HepG2 (cell line): Measurements from ENCODE around the gene STX10. TPM values are rescaled to one million over a fixed set of nuclear protein-coding genes. Genes with fewer than 3 reads are reported as not detected.

Experiments used
- ATRX ChIP-seq: sonication (generic); formaldehyde crosslinking; IDR thresholded peaks from 2 replicates; pipeline ENCODE4 v1.4.0; 2020; ENCODE audit warnings: missing genetic modification reagents, borderline replicate concordance
- EZH2 ChIP-seq: conservative IDR thresholded peaks from 2 replicates; pipeline ENCODE4 v1.6.1; 2012; ENCODE audit warnings: mild to moderate bottlenecking, low read depth, low read length, moderate library complexity
- HOXA7 ChIP-seq: sonication (generic); formaldehyde crosslinking; IDR thresholded peaks from 2 replicates; pipeline ENCODE4 v1.8.1; 2022; ENCODE audit warnings: mild to moderate bottlenecking, missing genetic modification reagents, moderate library complexity
- IRF9 ChIP-seq: sonication (generic); formaldehyde crosslinking; IDR thresholded peaks from 2 replicates; pipeline ENCODE4 v1.8.0; 2022; ENCODE audit warnings: missing genetic modification reagents, mild to moderate bottlenecking, borderline replicate concordance
- KMT2A ChIP-seq: sonication (generic); formaldehyde crosslinking; IDR thresholded peaks from 2 replicates; pipeline ENCODE4 v1.4.0; 2020; ENCODE audit warnings: missing genetic modification reagents
- MED8 ChIP-seq: sonication (generic); formaldehyde crosslinking; IDR thresholded peaks from 2 replicates; pipeline ENCODE4 v1.8.1; 2023; ENCODE audit warnings: mild to moderate bottlenecking, missing genetic modification reagents; ENCODE audit not compliant: insufficient replicate concordance
- MTF2 ChIP-seq: sonication (generic); formaldehyde crosslinking; IDR thresholded peaks from 2 replicates; pipeline ENCODE4 v1.5.0; 2020; ENCODE audit warnings: missing genetic modification reagents, borderline replicate concordance
- MXD3 ChIP-seq: IDR thresholded peaks from 2 replicates; pipeline ENCODE4 v1.6.1; 2016; ENCODE audit warnings: mild to moderate bottlenecking, missing biosample characterization, missing genetic modification reagents
- NAIF1 ChIP-seq: sonication (generic); formaldehyde crosslinking; IDR thresholded peaks from 2 replicates; pipeline ENCODE4 v1.5.0; 2020; ENCODE audit warnings: mild to moderate bottlenecking, missing genetic modification reagents, borderline replicate concordance
- RARA ChIP-seq: IDR thresholded peaks from 2 replicates; pipeline ENCODE4 v1.6.1; 2016; ENCODE audit warnings: missing genetic modification reagents, missing compliant biosample characterization
- RXRB ChIP-seq: IDR thresholded peaks from 2 replicates; pipeline ENCODE4 v1.6.1; 2016; ENCODE audit warnings: borderline replicate concordance, missing genetic modification reagents, missing compliant biosample characterization
- SMC3 ChIP-seq: IDR thresholded peaks from 2 replicates; pipeline ENCODE4 v1.6.1; 2011; ENCODE audit warnings: low read length, improper control_type of control experiment
- SNAPC4 ChIP-seq: sonication (generic); formaldehyde crosslinking; IDR thresholded peaks from 2 replicates; pipeline ENCODE4 v1.4.0; 2020; ENCODE audit warnings: mild to moderate bottlenecking, missing genetic modification reagents
- SOX5 ChIP-seq: IDR thresholded peaks from 2 replicates; pipeline ENCODE4 v1.6.1; 2016; ENCODE audit warnings: borderline replicate concordance
- TCF12 ChIP-seq, 2 experiments: fragments of 450-650 bp in 1 of 2; sonication (generic) in 1 of 2; formaldehyde crosslinking in 1 of 2; IDR thresholded peaks; 2 replicates each; pipeline versions ENCODE4 v1.6.1 to v1.8.0; 2017 to 2022; ENCODE audit warnings: antibody characterized with exemption in 1 of 2, mild to moderate bottlenecking in 1 of 2, missing genetic modification reagents in 1 of 2, moderate library complexity in 1 of 2
- XBP1 ChIP-seq: sonication (generic); formaldehyde crosslinking; IDR thresholded peaks from 2 replicates; pipeline ENCODE4 v1.5.0; 2020; ENCODE audit warnings: missing genetic modification reagents
- ZFP36 ChIP-seq: fragments of 150-350 bp; IDR thresholded peaks from 2 replicates; pipeline ENCODE4 v1.6.1; 2018; ENCODE audit warnings: borderline replicate concordance, low read length, low read depth; ENCODE audit not compliant: partially characterized antibody
- ZNF20 ChIP-seq: sonication (generic); formaldehyde crosslinking; IDR thresholded peaks from 2 replicates; pipeline ENCODE4 v1.4.0; 2020; ENCODE audit warnings: mild to moderate bottlenecking, moderate library complexity, missing genetic modification reagents
- ZNF264 ChIP-seq: sonication (generic); formaldehyde crosslinking; IDR thresholded peaks from 2 replicates; pipeline ENCODE4 v1.4.0; 2020; ENCODE audit warnings: missing genetic modification reagents
- ZNF460 ChIP-seq: sonication (generic); formaldehyde crosslinking; IDR thresholded peaks from 2 replicates; pipeline ENCODE4 v1.5.1; 2020; ENCODE audit warnings: missing genetic modification reagents, mild to moderate bottlenecking, borderline replicate concordance
- ZNF639 ChIP-seq: conservative IDR thresholded peaks from 2 replicates; pipeline ENCODE4 v1.6.1; 2018; ENCODE audit warnings: missing genetic modification reagents
- polyA plus RNA-seq, 8 experiments: library from polyadenylated mRNA; depleted of rRNA in 3 of 8; stranded (reverse) in 7 of 8; unstranded in 1 of 8; fragments of >200 nt; fragmentation: Illumina TruSeq in 4 of 8; extraction: Trizol in 4 of 8; gene quantifications; 2 replicates each; pipeline versions ENCODE4 v1.2.1 to v1.2.3, GENCODE V29; 2011 to 2016; ENCODE audit warnings: low read depth in 4 of 8, missing spikeins in 1 of 8, mixed read lengths in 1 of 8; ENCODE audit not compliant: insufficient read depth in 1 of 8
- total RNA-seq, 5 experiments: library from RNA; depleted of rRNA; stranded (reverse); fragments of >200 nt; fragmentation: Illumina TruSeq; extraction: Trizol; gene quantifications; 2 replicates each; pipeline ENCODE4 v1.2.3, GENCODE V29; 2016; ENCODE audit warnings: low read depth in 1 of 5

Gene STX10
- total and polyA plus RNA-seq, 2 of the 13 experiments (the other 11 are each of a cell fraction or from before 2014, with no cell fraction given), result 47.9 to 66.4 TPM

- TF ChIP-seq IRF9 (CRISPR knock-in tag) (0 out of 2 replicates have a peak, but pooled peaks have one; percentile 78), XBP1 (CRISPR knock-in tag) (no peak), ZNF639 (peak; percentile 51; the same call in 1 of the 2 replicates), MED8 (CRISPR knock-in tag) (peak; percentile 19), TCF12 (IDR thresholded peaks at IDR 0.05) (no peak), TCF12 (CRISPR knock-in tag; IDR thresholded peaks at IDR 0.05) (no peak), ZNF20 (CRISPR knock-in tag) (no peak), RXRB (CRISPR knock-in tag) (peak; percentile 56), EZH2 (no peak), NAIF1 (CRISPR knock-in tag) (no peak; the same call in 1 of the 2 replicates), MTF2 (no peak), ZFP36 (no peak), KMT2A (CRISPR knock-in tag) (no peak; the same call in 1 of the 2 replicates), SNAPC4 (CRISPR knock-in tag) (no peak), SMC3 (no peak), MXD3 (CRISPR knock-in tag) (peak; percentile 79), ATRX (CRISPR knock-in tag) (0 out of 2 replicates have a peak, but pooled peaks have one; percentile 45), SOX5 (CRISPR knock-in tag) (no peak), RARA (CRISPR knock-in tag) (0 out of 2 replicates have a peak, but pooled peaks have one; percentile 32), ZNF264 (CRISPR knock-in tag) (peak; percentile 85; the same call in 1 of the 2 replicates), HOXA7 (CRISPR knock-in tag) (no peak), ZNF460 (no peak)
Measured at GRCh38 chr19:13152974-13153568, 2.9 kb upstream of the STX10 start (continued).
